Right cardiac atrium (tissue), 5 donors: ENCODE results near the gene TACR2. TPM values are rescaled to one million over a fixed set of nuclear protein-coding genes. Genes with fewer than 3 reads are reported as not detected.

Source experiments
- ATAC-seq, 2 donors: fragments of 200-7000 bp; cut with Tn5 transposase; one replicate each; pipeline versions ENCODE4 v1.8.0 to v1.9.1; 2020; ENCODE audit warnings: moderate library complexity in 2 of 2, mild to moderate bottlenecking in 1 of 2
- DNase-seq, 3 donors: peaks; one replicate each; pipeline ENCODE4 v3.0.0-alpha.2; 2020
- H3K27ac ChIP-seq: one replicate; pipeline ENCODE4 v1.5.1; 2013; ENCODE audit warnings: mild to moderate bottlenecking, low read length, control low read depth, moderate library complexity
- H3K27me3 ChIP-seq: one replicate; pipeline ENCODE4 v1.6.1; 2013; ENCODE audit not compliant: control insufficient read depth, insufficient read depth
- H3K4me1 ChIP-seq: one replicate; pipeline ENCODE4 v1.6.1; 2013; ENCODE audit warnings: low read length; ENCODE audit not compliant: control insufficient read depth, insufficient read depth
- H3K4me3 ChIP-seq: one replicate; pipeline ENCODE4 v1.5.1; 2013; ENCODE audit warnings: low read length, control low read depth
- H3K9me3 ChIP-seq: one replicate; pipeline ENCODE4 v1.6.1; 2013; ENCODE audit warnings: low read length; ENCODE audit not compliant: control insufficient read depth
- WGBS: extraction: QIAGEN DNeasy Blood & Tissue Kit; methylation state at CpG from one replicate; pipeline ENCODE4 v1.1.7; 2013; 5-methylcytosine and 5-hydroxymethylcytosine counted together
- intact Hi-C, 4 donors: fragments of 100-400 bp; cut with DNase I; formaldehyde crosslinking; loops; one replicate each; pipeline versions ENCODE4 v1.11.0 to v1.14.0; 2022 to 2023
- long read RNA-seq, 4 donors: library from polyadenylated mRNA; unstranded; transcript quantifications; one replicate each; pipeline ENCODE4 v2.0.0, GENCODE V29; 2020 to 2021
- polyA plus RNA-seq: library from polyadenylated mRNA; stranded (reverse); fragments of 200-250 nt; gene quantifications from one replicate; pipeline ENCODE4 v1.2.3, GENCODE V29; 2013
- total RNA-seq, 4 donors: library from RNA; stranded (reverse); fragmentation: NEBNext Ultra II Directional; extraction: Animal tissue kit (Norgen Biotek cat#: 25700); gene quantifications; one replicate each; pipeline ENCODE4 v1.2.1, GENCODE V29; 2021
- donor health status: healthy with polysubstance abuse.
- donor health status: DM: no; HTN: yes; CAD: no.
- donor health status: DM: no; HTN: no; CAD: no.
- donor health status: DM: no; HTN: yes; CAD: no; lungs with severe emphysema.
- donor health status: DM: yes; HTN: yes; CAD: no.

The TACR2 gene
- under 1 TPM; 0.26 to 0.53 (median 0.37) TPM for total RNA-seq
- 0.27 TPM for polyA plus RNA-seq
- long read RNA-seq, donor 1, partial matches to known transcripts: 0 of 4 reads
- long read RNA-seq, donor 1, other reads (novel, unspliced or antisense): 4 of 4 reads
- long read RNA-seq, donor 2, partial matches to known transcripts: 0 of 1 reads
- long read RNA-seq, donor 2, other reads (novel, unspliced or antisense): 0 of 1 reads
- long read RNA-seq, donor 3, partial matches to known transcripts: 0 of 15 reads
- long read RNA-seq, donor 3, other reads (novel, unspliced or antisense): 14 of 15 reads
- long read RNA-seq, donor 4, partial matches to known transcripts: 0 of 6 reads
- long read RNA-seq, donor 4, other reads (novel, unspliced or antisense): 4 of 6 reads

- intact Hi-C loops: loop anchor here in 1 of 4 donors (10.0 kb wide), 1 partner anchor 218 kb away; the partner anchor contains the start of gene FAM241B
Observed at GRCh38 chr10:69416695-69417094, at the start of gene TACR2. TSS of gene TACR2 (minus strand) at chr10:69416918. CDS start at chr10:69416323, 595 bp downstream.

GRCh38 chr10:69466158-69466490 is 49.4 kb upstream of the TACR2 start:
- Histone ChIP-seq H3K9me3 (no peaks in the 10 kb centered on the region), H3K4me3 (no peak overlapping the region), H3K4me1 (peaks cover 10% of the 10 kb centered on the region), H3K27ac (no peak overlapping the region), H3K27me3 (no peaks in the 10 kb centered on the region)
- WGBS: 35% methylated on average over 5 of the region's 5 CpGs
- ATAC-seq (no peak), DNase-seq (no peak)
- intact Hi-C loops: no loop called here

More at GRCh38 chr10:69416695-69417094, at the start of gene TACR2:
- H3K27me3 ChIP-seq: no peaks in the 10 kb centered on the region
- no peak within 1 kb of the TSS for H3K4me3 ChIP-seq
- H3K9me3 ChIP-seq: no peaks in the 10 kb centered on the region
- ATAC-seq (no peak), DNase-seq (peak in 2 of 3 donors; percentile 65 to 78)
- WGBS: 48% methylated on average over 10 of the region's 10 CpGs
- H3K27ac ChIP-seq: no peak within 1 kb of the TSS
- no peaks in the 10 kb centered on the region for H3K4me1 ChIP-seq

- H3K4me1 ChIP-seq: peaks cover 14% of the 10 kb centered on the region
- 81% methylated on average over 9 of the region's 9 CpGs for WGBS
- DNase-seq: no peak
- H3K27me3 ChIP-seq: no peaks in the 10 kb centered on the region
- intact Hi-C loops: no loop called here
- H3K9me3 ChIP-seq: no peaks in the 10 kb centered on the region
- peak overlapping the region; percentile 80 for H3K27ac ChIP-seq
- no peak overlapping the region for H3K4me3 ChIP-seq
- ATAC-seq: no peak
Observed at GRCh38 chr10:69465457-69466157, 48.9 kb upstream of the TACR2 start.

GRCh38 chr10:69464801-69465401 is 48.2 kb upstream of the TACR2 start:
- Histone ChIP-seq H3K27me3 (no peaks in the 10 kb centered on the region), H3K9me3 (no peaks in the 10 kb centered on the region), H3K4me3 (no peak overlapping the region), H3K4me1 (peaks cover 19% of the 10 kb centered on the region), H3K27ac (peak overlapping the region; percentile 80)
- WGBS: 49% methylated on average over 2 of the region's 2 CpGs
- intact Hi-C loops: no loop called here
- ATAC-seq (peak; percentile 74 to 76), DNase-seq (peak in 2 of 3 donors; percentile 50 to 78)

GRCh38 chr10:69464401-69464800 is 47.7 kb upstream of the TACR2 start:
- intact Hi-C loops: no loop called here
- DNase-seq: no peak
- Histone ChIP-seq H3K4me3 (no peak overlapping the region), H3K9me3 (no peaks in the 10 kb centered on the region), H3K27me3 (no peaks in the 10 kb centered on the region), H3K4me1 (peaks cover 19% of the 10 kb centered on the region), H3K27ac (peak overlapping the region; percentile 80)
- WGBS: 63% methylated on average over 7 of the region's 7 CpGs
- peak in 1 of 2 donors; percentile 10 for ATAC-seq

- no peak overlapping the region for H3K4me3 ChIP-seq
- H3K27me3 ChIP-seq: no peaks in the 10 kb centered on the region
- no peaks in the 10 kb centered on the region for H3K9me3 ChIP-seq
- H3K27ac ChIP-seq: peak overlapping the region; percentile 80
- ATAC-seq (no peak), DNase-seq (no peak)
- WGBS: 67% methylated on average over 6 of the region's 6 CpGs
- intact Hi-C loops: no loop called here
- H3K4me1 ChIP-seq: peaks cover 19% of the 10 kb centered on the region
Observed at GRCh38 chr10:69463886-69464285, 47.2 kb upstream of the TACR2 start.

GRCh38 chr10:69461243-69462025 is 44.7 kb upstream of the TACR2 start:
- DNase-seq: peak in 1 of 3 donors; percentile 65
- peak; percentile 9 to 34 for ATAC-seq
- no peaks in the 10 kb centered on the region for H3K27me3 ChIP-seq
- WGBS: 56% methylated on average over 5 of the region's 5 CpGs
- H3K4me3 ChIP-seq: no peak overlapping the region
- peak overlapping the region; percentile 89 for H3K27ac ChIP-seq
- H3K9me3 ChIP-seq: no peaks in the 10 kb centered on the region
- peaks cover 23% of the 10 kb centered on the region for H3K4me1 ChIP-seq
- intact Hi-C loops: no loop called here

- DNase-seq: no peak
- Histone ChIP-seq H3K4me1 (peaks cover 21% of the 10 kb centered on the region), H3K9me3 (no peaks in the 10 kb centered on the region), H3K4me3 (no peak overlapping the region), H3K27me3 (no peaks in the 10 kb centered on the region), H3K27ac (peak overlapping the region; percentile 89)
- ATAC-seq: no peak
- 77% methylated on average over 9 of the region's 9 CpGs for WGBS
- intact Hi-C loops: no loop called here
Observed at GRCh38 chr10:69460576-69461242, 44.0 kb upstream of the TACR2 start.

GRCh38 chr10:69459893-69460575 is 43.3 kb upstream of the TACR2 start:
- ATAC-seq (no peak), DNase-seq (peak in 2 of 3 donors; percentile 59 to 67)
- Histone ChIP-seq H3K9me3 (no peaks in the 10 kb centered on the region), H3K4me1 (peaks cover 20% of the 10 kb centered on the region), H3K27ac (peak overlapping the region; percentile 89), H3K4me3 (no peak overlapping the region), H3K27me3 (no peaks in the 10 kb centered on the region)
- WGBS: 84% methylated on average over 12 of the region's 12 CpGs
- intact Hi-C loops: no loop called here
